Pulmonary artery endothelial cell (primary cell): Measurements from ENCODE around the gene IL1RAPL1. TPM values are rescaled to one million over a fixed set of nuclear protein-coding genes. Genes with fewer than 3 reads are reported as not detected.

Experiments
- DNase-seq: peaks from one replicate; pipeline ENCODE4 v3.0.0-alpha.2; 2011; ENCODE audit warnings: low read depth, low spot score
- total RNA-seq: library from RNA; depleted of rRNA; stranded (reverse); fragments of >200 nt; gene quantifications from 2 replicates; pipeline ENCODE4 v1.2.3, GENCODE V29; 2014

Gene IL1RAPL1
- total RNA-seq, 1 donor from 2014 or later = 0.92 TPM

- DNase-seq = no peak
Measured at GRCh38 chrX:28626515-28626914, 39.3 kb downstream of the IL1RAPL1 start.

GRCh38 chrX:28628120-28628519 lies 40.9 kb downstream of the IL1RAPL1 start:
- no peak for DNase-seq

GRCh38 chrX:28638775-28639174 lies 51.5 kb downstream of the IL1RAPL1 start:
- no peak for DNase-seq

DNA sequence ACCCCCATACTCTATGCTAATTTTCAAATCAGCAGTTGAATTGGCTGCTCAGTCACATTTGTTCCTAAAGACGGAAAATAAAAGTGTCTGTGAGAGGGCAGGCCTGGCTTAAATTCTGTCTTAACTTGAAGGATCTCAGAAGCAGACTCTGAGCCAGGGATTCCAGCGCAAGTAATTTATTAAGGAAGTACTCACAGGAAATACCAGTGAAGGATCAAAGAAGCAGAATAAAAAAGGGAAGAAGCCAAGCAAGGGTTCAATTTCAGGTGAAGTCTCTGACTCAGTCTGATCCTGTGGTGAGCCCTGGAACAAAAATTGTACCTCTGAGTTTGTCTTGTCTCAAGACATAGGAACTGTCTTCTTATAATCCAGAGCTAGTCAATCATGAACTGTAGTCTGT lies 52.2 kb downstream of the IL1RAPL1 start:
- DNase-seq = no peak

DNA sequence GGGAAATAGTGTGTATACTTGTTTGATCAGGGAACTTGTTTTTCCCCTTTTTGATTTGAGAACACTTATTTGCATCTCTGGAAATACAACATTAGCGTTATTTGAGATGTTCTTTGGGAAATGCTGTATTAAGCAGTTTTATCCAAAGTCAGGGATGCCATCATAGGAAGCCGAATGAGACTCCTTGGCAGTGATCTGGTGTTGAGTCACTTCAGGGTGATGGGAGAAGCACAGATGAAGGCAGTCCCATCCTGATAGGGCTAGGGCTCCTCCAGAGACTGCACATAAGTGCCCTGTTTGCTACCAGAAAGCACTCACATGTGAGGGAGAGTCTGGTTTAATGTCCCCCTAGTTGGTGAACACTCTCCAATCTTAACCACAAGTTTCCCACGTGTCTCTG lies 62.3 kb downstream of the IL1RAPL1 start:
- no peak for DNase-seq

- no peak for DNase-seq
Measured at GRCh38 chrX:28651186-28651585, 63.9 kb downstream of the IL1RAPL1 start.

- no peak for DNase-seq
Measured at GRCh38 chrX:28659269-28659668, 72.0 kb downstream of the IL1RAPL1 start.

GRCh38 chrX:28665778-28666177 lies 78.5 kb downstream of the IL1RAPL1 start:
- DNase-seq = no peak

- no peak for DNase-seq
Measured at GRCh38 chrX:28668303-28668702, 81.1 kb downstream of the IL1RAPL1 start.

GRCh38 chrX:28668957-28669356 lies 81.7 kb downstream of the IL1RAPL1 start:
- DNase-seq = no peak

DNA sequence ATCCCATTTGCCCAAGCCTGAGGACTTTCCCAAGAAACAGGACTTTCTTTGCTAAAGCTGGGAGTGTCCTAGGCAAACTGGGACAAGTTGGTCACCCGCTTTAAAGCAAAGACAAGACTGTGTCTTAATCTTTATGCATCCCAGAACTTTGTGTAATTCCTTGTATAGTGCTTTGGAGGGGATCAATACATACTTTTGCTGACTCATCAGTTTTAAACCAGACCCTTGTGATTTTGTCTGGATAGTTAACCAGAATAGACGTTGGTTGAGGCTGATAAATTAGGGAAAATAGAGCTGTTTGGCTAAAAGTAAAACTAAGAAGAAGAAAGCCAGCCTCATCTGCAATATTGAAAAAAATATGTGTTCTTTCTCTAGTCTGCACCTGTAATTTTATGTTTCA lies 82.8 kb downstream of the IL1RAPL1 start:
- no peak for DNase-seq

- DNase-seq = no peak
Measured at GRCh38 chrX:28675173-28675572, 87.9 kb downstream of the IL1RAPL1 start.

DNA sequence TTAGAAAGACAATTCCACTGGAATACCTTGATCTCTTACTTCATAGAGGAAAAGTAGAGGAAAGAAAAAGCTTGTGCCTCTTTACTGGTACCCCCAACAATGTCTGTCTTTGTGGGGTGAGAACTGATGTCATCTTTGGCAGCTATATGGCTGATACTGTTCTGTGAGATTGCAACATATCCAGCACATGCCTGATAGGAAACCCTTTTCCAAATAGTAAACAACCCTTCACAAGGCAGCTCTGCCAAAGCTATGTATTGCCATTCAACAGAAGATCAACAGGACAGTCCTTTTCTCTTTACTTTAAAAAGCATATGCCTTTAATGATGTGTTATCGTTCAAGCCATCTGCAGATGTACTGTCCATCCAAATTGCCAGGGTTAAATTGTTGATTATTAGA lies 105.9 kb downstream of the IL1RAPL1 start:
- no peak for DNase-seq

- no peak for DNase-seq
Measured at GRCh38 chrX:28697732-28698131, 110.5 kb downstream of the IL1RAPL1 start.

GRCh38 chrX:28701222-28701621 lies 114.0 kb downstream of the IL1RAPL1 start:
- no peak for DNase-seq

GRCh38 chrX:28706964-28707363 lies 119.7 kb downstream of the IL1RAPL1 start:
- no peak for DNase-seq

DNA sequence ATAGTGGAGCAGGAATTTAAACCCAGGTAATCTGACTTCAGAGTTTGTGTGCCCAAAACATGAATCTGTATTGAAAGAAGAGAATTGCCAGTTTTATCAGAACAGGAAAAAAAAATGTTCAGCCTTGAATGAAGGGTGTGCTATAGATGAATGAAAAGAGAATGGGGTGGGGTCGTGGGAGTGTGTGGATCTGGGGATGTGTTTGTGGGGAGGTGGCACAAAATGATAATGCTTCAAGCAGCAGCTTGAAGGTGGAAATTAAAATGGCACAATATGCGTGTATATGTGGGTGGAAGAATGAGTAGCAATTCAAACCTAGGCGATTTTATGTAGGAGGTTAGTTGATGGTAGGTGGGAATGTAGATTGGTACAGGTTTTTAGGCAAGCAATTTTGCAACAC lies 122.2 kb downstream of the IL1RAPL1 start:
- DNase-seq = no peak

- DNase-seq = no peak
Measured at GRCh38 chrX:28717864-28718263, 130.6 kb downstream of the IL1RAPL1 start.

GRCh38 chrX:28718450-28718849 lies 131.2 kb downstream of the IL1RAPL1 start:
- DNase-seq = no peak

GRCh38 chrX:28719620-28720019 lies 132.4 kb downstream of the IL1RAPL1 start:
- DNase-seq = no peak

- DNase-seq = no peak
Measured at GRCh38 chrX:28752330-28752729, 165.1 kb downstream of the IL1RAPL1 start.

DNA sequence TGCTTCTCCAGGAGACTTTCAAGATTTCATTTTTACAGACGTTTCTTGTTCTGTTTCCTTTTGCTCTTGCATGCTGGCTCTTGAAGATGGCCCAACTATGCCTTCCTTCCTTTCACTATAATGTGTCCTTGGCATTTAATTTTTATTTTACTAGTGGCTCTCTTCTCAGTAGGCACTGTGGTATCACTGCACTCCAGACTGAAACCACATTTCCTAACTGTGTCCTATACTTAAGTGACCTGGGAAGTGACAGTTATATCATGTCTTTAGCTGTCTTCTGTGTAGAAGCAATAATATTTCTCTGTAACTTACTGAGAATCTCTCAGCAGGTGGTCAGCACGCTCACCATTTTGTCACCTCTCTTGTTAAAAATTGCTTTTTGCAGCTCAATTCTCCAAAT lies 168.9 kb downstream of the IL1RAPL1 start:
- no peak for DNase-seq

- no peak for DNase-seq
Measured at GRCh38 chrX:28756647-28757046, 169.4 kb downstream of the IL1RAPL1 start.

- no peak for DNase-seq
Measured at GRCh38 chrX:28757290-28757689, 170.0 kb downstream of the IL1RAPL1 start.
